ENCODE results near the gene PLXNB3.
"Not testable (repeated sequence)": the region's sequence is repeated elsewhere in the genome, so short reads cannot be mapped to it uniquely, and the experiment has no call there.

Gene PLXNB3

GRCh38 chrX:153763989-153764755 lies at the start of gene PLXNB3:
Gene PLXNB3 (plus strand): TSS chrX:153764249. CDS start chrX:153765536, 1,287 bp downstream.
- DNase-seq (ENCODE audit: low read depth), result peak; percentile 56

GRCh38 chrX:153714256-153714655 lies 49.8 kb upstream of the PLXNB3 start:
- no peak for DNase-seq (ENCODE audit: low read depth)

GRCh38 chrX:153717445-153717844 lies 46.6 kb upstream of the PLXNB3 start:
- DNase-seq (ENCODE audit: low read depth), result no peak

- no peak for DNase-seq (ENCODE audit: low read depth)
Observed at GRCh38 chrX:153719238-153719637, 44.8 kb upstream of the PLXNB3 start.

- DNase-seq (ENCODE audit: low read depth), result no peak
Observed at GRCh38 chrX:153719701-153720100, 44.3 kb upstream of the PLXNB3 start.

- DNase-seq (ENCODE audit: low read depth), result peak; percentile 6
Observed at GRCh38 chrX:153722704-153723350, 41.2 kb upstream of the PLXNB3 start.

- DNase-seq (ENCODE audit: low read depth), result peak; percentile 14
Observed at GRCh38 chrX:153723351-153724251, 40.4 kb upstream of the PLXNB3 start.

GRCh38 chrX:153724252-153725038 lies 39.6 kb upstream of the PLXNB3 start, which contains the start of the genes ABCD1 and BCAP31:
Gene ABCD1 (plus strand): TSS chrX:153724856. CDS start chrX:153725267, 411 bp downstream.
Gene BCAP31 (minus strand): TSS chrX:153724387. CDS start chrX:153723244, 1,143 bp downstream.
- peak; percentile 89 for DNase-seq (ENCODE audit: low read depth)

GRCh38 chrX:153725039-153725831 lies 38.8 kb upstream of the PLXNB3 start:
- DNase-seq (ENCODE audit: low read depth), result no peak

GRCh38 chrX:153725832-153726285 lies 38.2 kb upstream of the PLXNB3 start:
- DNase-seq (ENCODE audit: low read depth), result no peak

GRCh38 chrX:153726286-153727122 lies 37.5 kb upstream of the PLXNB3 start:
- DNase-seq (ENCODE audit: low read depth), result peak; percentile 43

- DNase-seq (ENCODE audit: low read depth), result peak; percentile 77
Observed at GRCh38 chrX:153727123-153727931, 36.7 kb upstream of the PLXNB3 start.

GRCh38 chrX:153728095-153728494 lies 36.0 kb upstream of the PLXNB3 start:
- no peak for DNase-seq (ENCODE audit: low read depth)

- no peak for DNase-seq (ENCODE audit: low read depth)
Observed at GRCh38 chrX:153728951-153729631, 35.0 kb upstream of the PLXNB3 start.

GRCh38 chrX:153730115-153730514 lies 33.9 kb upstream of the PLXNB3 start:
- DNase-seq (ENCODE audit: low read depth), result not testable (repeated sequence)

GRCh38 chrX:153731117-153731844 lies 32.8 kb upstream of the PLXNB3 start:
- peak; percentile 4 for DNase-seq (ENCODE audit: low read depth)

GRCh38 chrX:153731845-153732215 lies 32.2 kb upstream of the PLXNB3 start:
- no peak for DNase-seq (ENCODE audit: low read depth)
